B cell (primary cell): ENCODE measurements around the gene PRKCB. TPM values are rescaled to one million over a fixed set of nuclear protein-coding genes. Genes with fewer than 3 reads are reported as not detected.

ENCODE experiments used
- ATAC-seq: fragments of 200-7000 bp; cut with Tn5 transposase; one replicate; pipeline ENCODE4 v1.10.0; 2021; ENCODE audit warnings: low read depth, mild to moderate bottlenecking, moderate number of reproducible peaks, moderate library complexity
- CTCF ChIA-PET: fragments of 350-600 bp; sonication (Branson Sonifier 250); formaldehyde crosslinking; loops from one replicate; lab custom pipeline; 2021; ENCODE audit warnings: antibody characterized with exemption, inconsistent platforms; lab: Charles Lee
- POLR2A ChIA-PET: fragments of 350-600 bp; sonication (Branson Sonifier 250); formaldehyde crosslinking; loops from one replicate; lab custom pipeline; 2021; ENCODE audit warnings: antibody characterized with exemption; lab: Charles Lee
- DNase-seq: peaks from one replicate; pipeline ENCODE4 v3.0.0; 2013
- H2AFZ ChIP-seq: 2 replicates; pipeline ENCODE4 v1.6.1; 2012; ENCODE audit warnings: mild to moderate bottlenecking, low read depth, low read length; ENCODE audit not compliant: insufficient read depth, poor library complexity, severe bottlenecking
- H3K27ac ChIP-seq, 2 donors: 1 replicate in 1 of 2; 2 replicates in 1 of 2; pipeline ENCODE4 v1.5.1; 2012 to 2013; ENCODE audit warnings: low read length in 2 of 2, mild to moderate bottlenecking in 2 of 2, moderate library complexity in 1 of 2
- H3K27me3 ChIP-seq, 4 experiments: fragments of 200-600 bp in 1 of 4; sonication (generic) in 1 of 4; replicated peaks in 1 of 4; 1 replicate in 2 of 4; 2 replicates in 2 of 4; pipeline versions ENCODE4 v1.6.1 to v1.7.0; 2013 to 2016; ENCODE audit warnings: low read length in 3 of 4, mild to moderate bottlenecking in 2 of 4, mixed read lengths in 1 of 4, moderate library complexity in 1 of 4; ENCODE audit not compliant: insufficient read depth in 4 of 4, control insufficient read depth in 3 of 4; ENCODE audit errors: control extremely low read depth in 1 of 4
- H3K36me3 ChIP-seq, 2 experiments: replicated peaks in 1 of 2; 1 replicate in 1 of 2; 2 replicates in 1 of 2; pipeline versions ENCODE4 v1.6.1 to v1.7.1; 2013; ENCODE audit warnings: low read length in 1 of 2; ENCODE audit not compliant: insufficient read depth in 2 of 2, control insufficient read depth in 1 of 2; ENCODE audit errors: control extremely low read depth in 1 of 2, extremely low read depth in 1 of 2
- H3K4me1 ChIP-seq, 2 donors: fragments of 200-600 bp in 1 of 2; sonication (generic) in 1 of 2; 1 replicate in 1 of 2; 2 replicates in 1 of 2; pipeline versions ENCODE4 v1.5.1 to v1.6.1; 2013 to 2017; ENCODE audit warnings: low read length in 2 of 2; ENCODE audit not compliant: control insufficient read depth in 2 of 2, insufficient read depth in 2 of 2
- H3K4me2 ChIP-seq: replicated peaks from 2 replicates; pipeline ENCODE3; 2012; ENCODE audit warnings: mild to moderate bottlenecking, low read depth, low read length; ENCODE audit not compliant: poor library complexity, severe bottlenecking
- H3K4me3 ChIP-seq, 5 experiments: fragments of 200-600 bp in 1 of 5; sonication (generic) in 1 of 5; 1 replicate in 3 of 5; 2 replicates in 2 of 5; pipeline versions ENCODE4 v1.5.1 to v1.7.0; 2011 to 2016; ENCODE audit warnings: low read length in 4 of 5, mild to moderate bottlenecking in 4 of 5, low read depth in 2 of 5, control low read depth in 1 of 5, moderate library complexity in 1 of 5; ENCODE audit not compliant: insufficient read depth in 1 of 5; ENCODE audit errors: control extremely low read depth in 1 of 5, extremely low read depth in 1 of 5
- H3K79me2 ChIP-seq: fragments of 200-600 bp; sonication (generic); one replicate; pipeline ENCODE4 v1.6.0; 2016; ENCODE audit warnings: low read length; ENCODE audit not compliant: control insufficient read depth, insufficient read depth
- H3K9ac ChIP-seq: fragments of 200-600 bp; sonication (generic); 2 replicates; pipeline ENCODE4 v1.6.1; 2017; ENCODE audit warnings: mild to moderate bottlenecking, low read length, moderate library complexity
- H3K9me3 ChIP-seq, 3 donors: one replicate each; pipeline versions ENCODE4 v1.6.1 to v1.7.1; 2013; ENCODE audit warnings: low read length in 2 of 3; ENCODE audit not compliant: control insufficient read depth in 2 of 3, insufficient read depth in 1 of 3; ENCODE audit errors: control extremely low read depth in 1 of 3
- H4K20me1 ChIP-seq: 2 replicates; pipeline ENCODE4 v1.6.0; 2012; ENCODE audit warnings: mild to moderate bottlenecking, low read length; ENCODE audit not compliant: insufficient read depth, control insufficient read depth, poor library complexity, severe bottlenecking
- H3K27ac Mint-ChIP-seq: one replicate; pipeline ENCODE4 v1.8.0; 2021; ENCODE audit warnings: mixed read lengths
- H3K27me3 Mint-ChIP-seq: one replicate; pipeline ENCODE4 v1.8.0; 2021; ENCODE audit warnings: mixed read lengths
- H3K4me1 Mint-ChIP-seq: one replicate; pipeline ENCODE4 v1.8.0; 2021; ENCODE audit warnings: mixed read lengths
- H3K4me3 Mint-ChIP-seq: one replicate; pipeline ENCODE4 v1.8.0; 2021; ENCODE audit warnings: mixed read lengths
- H3K9me3 Mint-ChIP-seq: one replicate; pipeline ENCODE4 v1.8.0; 2022; ENCODE audit warnings: mixed read lengths; ENCODE audit not compliant: insufficient read depth
- EZH2 ChIP-seq: IDR thresholded peaks from 2 replicates; pipeline ENCODE4 v1.6.1; 2012; ENCODE audit warnings: borderline replicate concordance, low read depth, mild to moderate bottlenecking, moderate library complexity, low read length; ENCODE audit not compliant: insufficient read depth, poor library complexity, severe bottlenecking
- WGBS: methylation state at CpG from one replicate; pipeline ENCODE4 v1.1.5; 2013; ENCODE audit warnings: missing lambda C conversion rate; ENCODE audit not compliant: insufficient coverage; 5-methylcytosine and 5-hydroxymethylcytosine counted together
- intact Hi-C: fragments of 100-400 bp; cut with micrococcal nuclease; formaldehyde crosslinking; loops from one replicate; pipeline ENCODE4 v1.10.0; 2022
- polyA plus RNA-seq: library from polyadenylated mRNA; depleted of rRNA; stranded (reverse); fragments of >200 nt; gene quantifications from 2 replicates; pipeline ENCODE4 v1.2.3, GENCODE V29; 2012
- total RNA-seq, 2 donors: library from RNA; stranded (reverse); fragments of 120-200 nt in 1 of 2; gene quantifications; 1 replicate in 1 of 2; 2 replicates in 1 of 2; pipeline versions ENCODE4 v1.2.3 to v1.2.4, GENCODE V29; 2013 to 2022
- TF ChIP-seq, protein P1 (sequence below): fragments of 200-600 bp; IDR thresholded peaks from one replicate; pipeline ENCODE4 v1.8.0; 2022; ENCODE audit warnings: antibody characterized with exemption, mild to moderate bottlenecking

Gene PRKCB
- total and polyA plus RNA-seq, 2 donors (not counting 1 experiment from before 2014, with no cell fraction given), result 106 to 373 TPM

DNA sequence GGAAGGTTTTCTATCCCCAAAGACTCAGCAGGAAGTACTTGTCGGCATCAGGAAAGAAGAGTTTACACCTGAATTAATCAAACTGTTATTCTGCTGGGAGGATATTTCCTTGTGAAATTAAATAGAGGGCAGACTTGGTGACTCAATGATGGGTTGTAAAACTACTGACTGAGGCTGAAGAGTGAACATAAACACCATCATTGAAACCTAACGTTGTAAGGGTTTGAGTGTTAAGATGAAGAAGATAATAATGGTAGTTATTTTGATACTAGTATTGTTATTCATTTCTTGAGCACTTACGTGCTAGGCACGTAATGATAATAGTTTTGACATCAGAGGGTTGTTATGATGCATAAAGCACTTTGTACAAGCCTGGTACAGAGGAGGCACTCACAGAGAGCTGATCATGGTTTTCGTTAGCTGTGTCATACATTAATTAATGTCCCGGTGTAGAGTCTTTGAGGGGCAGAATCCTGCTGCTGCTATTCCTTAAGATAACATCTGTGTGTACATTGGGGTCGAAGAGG lies 356.2 kb downstream of the PRKCB start:
- Mint-ChIP-seq H3K9me3 (no peaks in the 10 kb centered on the region), H3K4me3 (no peak overlapping the region), H3K4me1 (peaks cover 4% of the 10 kb centered on the region), H3K27me3 (no peaks in the 10 kb centered on the region), H3K27ac (no peak overlapping the region)
- Histone ChIP-seq H3K9ac (no peak overlapping the region), H3K4me1 (no peaks in the 10 kb centered on the region), H3K36me3 (peaks cover 10 to 87% of the 10 kb centered on the region in 2 experiments), H3K79me2 (peaks cover 9% of the 10 kb centered on the region), H3K4me2 (no peak overlapping the region), H3K27ac (no peak overlapping the region), H2AFZ (no peak overlapping the region), H3K9me3 (no peaks in the 10 kb centered on the region), H3K4me3 (no peak overlapping the region), H4K20me1 (peaks cover 32% of the 10 kb centered on the region), H3K27me3 (no peaks in the 10 kb centered on the region)
- ATAC-seq (no peak), DNase-seq (no peak)
- POLR2A ChIA-PET, result no interaction called here
- CTCF ChIA-PET, result interaction anchor here (0.5 to 1.3 kb wide), 2 partner anchors 20 to 121 kb away, joined by 3 read pairs; no protein-coding TSS in a partner anchor
- intact Hi-C loops, result no loop called here
- WGBS, result 81% methylated on average over 5 of the region's 7 CpGs
- TF ChIP-seq, protein P1, sequence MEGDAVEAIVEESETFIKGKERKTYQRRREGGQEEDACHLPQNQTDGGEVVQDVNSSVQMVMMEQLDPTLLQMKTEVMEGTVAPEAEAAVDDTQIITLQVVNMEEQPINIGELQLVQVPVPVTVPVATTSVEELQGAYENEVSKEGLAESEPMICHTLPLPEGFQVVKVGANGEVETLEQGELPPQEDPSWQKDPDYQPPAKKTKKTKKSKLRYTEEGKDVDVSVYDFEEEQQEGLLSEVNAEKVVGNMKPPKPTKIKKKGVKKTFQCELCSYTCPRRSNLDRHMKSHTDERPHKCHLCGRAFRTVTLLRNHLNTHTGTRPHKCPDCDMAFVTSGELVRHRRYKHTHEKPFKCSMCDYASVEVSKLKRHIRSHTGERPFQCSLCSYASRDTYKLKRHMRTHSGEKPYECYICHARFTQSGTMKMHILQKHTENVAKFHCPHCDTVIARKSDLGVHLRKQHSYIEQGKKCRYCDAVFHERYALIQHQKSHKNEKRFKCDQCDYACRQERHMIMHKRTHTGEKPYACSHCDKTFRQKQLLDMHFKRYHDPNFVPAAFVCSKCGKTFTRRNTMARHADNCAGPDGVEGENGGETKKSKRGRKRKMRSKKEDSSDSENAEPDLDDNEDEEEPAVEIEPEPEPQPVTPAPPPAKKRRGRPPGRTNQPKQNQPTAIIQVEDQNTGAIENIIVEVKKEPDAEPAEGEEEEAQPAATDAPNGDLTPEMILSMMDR, result no peak

DNA sequence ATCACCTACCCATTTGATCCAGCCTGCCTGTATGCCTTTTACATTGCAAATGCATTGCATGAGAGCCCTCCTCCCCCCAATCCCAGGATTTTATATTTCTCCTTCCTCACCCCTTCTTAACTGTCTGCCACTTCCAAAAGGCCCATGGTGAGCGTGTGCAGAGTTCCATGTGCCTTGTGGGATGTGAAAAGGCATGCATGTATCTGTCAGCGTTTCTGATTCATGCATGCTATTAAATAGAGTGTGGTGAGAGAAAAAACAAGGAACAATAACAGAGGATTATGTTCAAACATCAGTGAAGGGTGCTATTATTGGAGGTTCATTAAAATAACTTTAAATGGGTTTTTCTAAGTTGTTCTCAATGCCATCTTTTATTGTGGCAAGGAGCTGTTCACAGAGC lies 359.4 kb downstream of the PRKCB start:
- no peak for ATAC-seq
- CTCF ChIA-PET, result interaction anchor here (1.7 kb wide), 1 partner anchor 124 kb away, joined by 4 read pairs; no protein-coding TSS in a partner anchor
- no peaks in the 10 kb centered on the region for H3K9me3 ChIP-seq
- no peak overlapping the region for H3K27ac ChIP-seq
- Mint-ChIP-seq H3K4me3 (no peak overlapping the region), H3K27me3 (no peaks in the 10 kb centered on the region), H3K4me1 (peaks cover 4% of the 10 kb centered on the region), H3K27ac (no peak overlapping the region), H3K9me3 (no peaks in the 10 kb centered on the region)
- no peak overlapping the region for H3K4me3 ChIP-seq
- whole genome bisulfite sequencing, result 88% methylated on average over 1 of the region's 2 CpGs
- no peaks in the 10 kb centered on the region for H3K27me3 ChIP-seq
- intact Hi-C loops, result no loop called here
- H3K4me1 ChIP-seq, result no peaks in the 10 kb centered on the region
- H3K36me3 ChIP-seq, result peaks cover 4 to 93% of the 10 kb centered on the region in 2 experiments
- H2AFZ ChIP-seq, result no peak overlapping the region
- POLR2A ChIA-PET, result no interaction called here
- no peak overlapping the region for H3K4me2 ChIP-seq
- TF ChIP-seq, protein P1, result no peak
- TF ChIP-seq EZH2, result no peak
- DNase-seq, result no peak
- H4K20me1 ChIP-seq, result peaks cover 53% of the 10 kb centered on the region
- H3K9ac ChIP-seq, result no peak overlapping the region
- peaks cover 9% of the 10 kb centered on the region for H3K79me2 ChIP-seq
